ENCODE results near the gene ITPR1.

Gene ITPR1

GRCh38 chr3:4837374-4837930 is 344.3 kb downstream of the ITPR1 start:
- Histone ChIP-seq H3K9ac (ENCODE audit: insufficient read length) (no peak overlapping the region), H3K27ac (no peak overlapping the region), H3K9me3 (ENCODE audit: low read depth, low read length) (no peaks in the 10 kb centered on the region), H3K4me3 (no peak overlapping the region), H3K36me3 (ENCODE audit: insufficient read depth, low read length) (no peaks in the 10 kb centered on the region)
- TF ChIP-seq EZH2 (IDR thresholded peaks at IDR 0.05) (no peak), FOXP2 (optimal IDR thresholded peaks at IDR 0.05; ENCODE audit: control extremely low read depth, extremely low read length, insufficient read depth) (no peak), POLR2AphosphoS5 (IDR thresholded peaks at IDR 0.05; ENCODE audit: borderline replicate concordance, low read depth, low read length) (no peak)
- DNase-seq (ENCODE audit: low read depth, low spot score): no peak

GRCh38 chr3:4838621-4839022 is 345.5 kb downstream of the ITPR1 start:
- H3K36me3 ChIP-seq (ENCODE audit: insufficient read depth, low read length): no peaks in the 10 kb centered on the region
- TF ChIP-seq FOXP2 (optimal IDR thresholded peaks at IDR 0.05; ENCODE audit: control extremely low read depth, extremely low read length, insufficient read depth): no peak
- TF ChIP-seq EZH2 (IDR thresholded peaks at IDR 0.05): no peak
- no peak for TF ChIP-seq POLR2AphosphoS5 (IDR thresholded peaks at IDR 0.05; ENCODE audit: borderline replicate concordance, low read depth, low read length)
- no peak for DNase-seq (ENCODE audit: low read depth, low spot score)
- no peaks in the 10 kb centered on the region for H3K9me3 ChIP-seq (ENCODE audit: low read depth, low read length)
- no peak overlapping the region for H3K27ac ChIP-seq
- H3K9ac ChIP-seq (ENCODE audit: insufficient read length): no peak overlapping the region
- no peak overlapping the region for H3K4me3 ChIP-seq

GRCh38 chr3:4839278-4839677 is 346.1 kb downstream of the ITPR1 start:
- no peak for DNase-seq (ENCODE audit: low read depth, low spot score)
- Histone ChIP-seq H3K4me3 (no peak overlapping the region), H3K27ac (no peak overlapping the region), H3K36me3 (ENCODE audit: insufficient read depth, low read length) (no peaks in the 10 kb centered on the region), H3K9ac (ENCODE audit: insufficient read length) (no peak overlapping the region), H3K9me3 (ENCODE audit: low read depth, low read length) (no peaks in the 10 kb centered on the region)
- TF ChIP-seq POLR2AphosphoS5 (IDR thresholded peaks at IDR 0.05; ENCODE audit: borderline replicate concordance, low read depth, low read length) (no peak), EZH2 (IDR thresholded peaks at IDR 0.05) (no peak), FOXP2 (optimal IDR thresholded peaks at IDR 0.05; ENCODE audit: control extremely low read depth, extremely low read length, insufficient read depth) (no peak)

- Histone ChIP-seq H3K36me3 (ENCODE audit: insufficient read depth, low read length) (no peaks in the 10 kb centered on the region), H3K4me3 (no peak overlapping the region), H3K9me3 (ENCODE audit: low read depth, low read length) (no peaks in the 10 kb centered on the region), H3K27ac (no peak overlapping the region), H3K9ac (ENCODE audit: insufficient read length) (no peak overlapping the region)
- DNase-seq (ENCODE audit: low read depth, low spot score): no peak
- TF ChIP-seq POLR2AphosphoS5 (IDR thresholded peaks at IDR 0.05; ENCODE audit: borderline replicate concordance, low read depth, low read length): no peak
- TF ChIP-seq FOXP2 (optimal IDR thresholded peaks at IDR 0.05; ENCODE audit: control extremely low read depth, extremely low read length, insufficient read depth): no peak
- TF ChIP-seq EZH2 (IDR thresholded peaks at IDR 0.05): no peak
Measured at GRCh38 chr3:4841225-4841624, 348.1 kb downstream of the ITPR1 start.

- H3K4me3 ChIP-seq: no peak overlapping the region
- TF ChIP-seq POLR2AphosphoS5 (IDR thresholded peaks at IDR 0.05; ENCODE audit: borderline replicate concordance, low read depth, low read length) (no peak), EZH2 (IDR thresholded peaks at IDR 0.05) (no peak), FOXP2 (optimal IDR thresholded peaks at IDR 0.05; ENCODE audit: control extremely low read depth, extremely low read length, insufficient read depth) (no peak)
- H3K27ac ChIP-seq: no peak overlapping the region
- DNase-seq (ENCODE audit: low read depth, low spot score): no peak
- H3K9me3 ChIP-seq (ENCODE audit: low read depth, low read length): no peaks in the 10 kb centered on the region
- no peaks in the 10 kb centered on the region for H3K36me3 ChIP-seq (ENCODE audit: insufficient read depth, low read length)
- H3K9ac ChIP-seq (ENCODE audit: insufficient read length): no peak overlapping the region
Measured at GRCh38 chr3:4841776-4842440, 348.8 kb downstream of the ITPR1 start.

- Histone ChIP-seq H3K9me3 (ENCODE audit: low read depth, low read length) (no peaks in the 10 kb centered on the region), H3K36me3 (ENCODE audit: insufficient read depth, low read length) (no peaks in the 10 kb centered on the region), H3K27ac (no peak overlapping the region), H3K9ac (ENCODE audit: insufficient read length) (no peak overlapping the region), H3K4me3 (no peak overlapping the region)
- TF ChIP-seq POLR2AphosphoS5 (IDR thresholded peaks at IDR 0.05; ENCODE audit: borderline replicate concordance, low read depth, low read length) (no peak), FOXP2 (optimal IDR thresholded peaks at IDR 0.05; ENCODE audit: control extremely low read depth, extremely low read length, insufficient read depth) (no peak), EZH2 (IDR thresholded peaks at IDR 0.05) (no peak)
- no peak for DNase-seq (ENCODE audit: low read depth, low spot score)
Measured at GRCh38 chr3:4843619-4844018, 350.5 kb downstream of the ITPR1 start.

GRCh38 chr3:4845882-4846281 is 352.7 kb downstream of the ITPR1 start:
- TF ChIP-seq FOXP2 (optimal IDR thresholded peaks at IDR 0.05; ENCODE audit: control extremely low read depth, extremely low read length, insufficient read depth): no peak
- no peak for TF ChIP-seq POLR2AphosphoS5 (IDR thresholded peaks at IDR 0.05; ENCODE audit: borderline replicate concordance, low read depth, low read length)
- TF ChIP-seq EZH2 (IDR thresholded peaks at IDR 0.05): no peak
- no peak for DNase-seq (ENCODE audit: low read depth, low spot score)
- Histone ChIP-seq H3K27ac (no peak overlapping the region), H3K9me3 (ENCODE audit: low read depth, low read length) (no peaks in the 10 kb centered on the region), H3K9ac (ENCODE audit: insufficient read length) (no peak overlapping the region), H3K36me3 (ENCODE audit: insufficient read depth, low read length) (no peaks in the 10 kb centered on the region), H3K4me3 (no peak overlapping the region)

GRCh38 chr3:4846543-4846942 is 353.4 kb downstream of the ITPR1 start:
- no peak for DNase-seq (ENCODE audit: low read depth, low spot score)
- H3K36me3 ChIP-seq (ENCODE audit: insufficient read depth, low read length): no peaks in the 10 kb centered on the region
- no peaks in the 10 kb centered on the region for H3K9me3 ChIP-seq (ENCODE audit: low read depth, low read length)
- no peak overlapping the region for H3K9ac ChIP-seq (ENCODE audit: insufficient read length)
- H3K27ac ChIP-seq: no peak overlapping the region
- no peak for TF ChIP-seq EZH2 (IDR thresholded peaks at IDR 0.05)
- TF ChIP-seq POLR2AphosphoS5 (IDR thresholded peaks at IDR 0.05; ENCODE audit: borderline replicate concordance, low read depth, low read length): no peak
- TF ChIP-seq FOXP2 (optimal IDR thresholded peaks at IDR 0.05; ENCODE audit: control extremely low read depth, extremely low read length, insufficient read depth): no peak
- no peak overlapping the region for H3K4me3 ChIP-seq

Data from SK-N-MC (cell line).